Karpas-422 (cell line): ENCODE measurements around the gene STK32A. TPM values are rescaled to one million over a fixed set of nuclear protein-coding genes. Genes with fewer than 3 reads are reported as not detected.

Source experiments
- DNase-seq: peaks from one replicate; pipeline ENCODE4 v3.0.0-alpha.2; 2015
- H2AFZ ChIP-seq: fragments of 200-600 bp; sonication (generic); 2 replicates; pipeline ENCODE4 v1.6.1; 2014; ENCODE audit warnings: antibody characterized with exemption, low read length, mixed read lengths
- H3K27ac ChIP-seq: fragments of 200-600 bp; sonication (generic); 2 replicates; pipeline ENCODE4 v1.5.1; 2014; ENCODE audit warnings: mild to moderate bottlenecking, low read length, moderate library complexity
- H3K27me3 ChIP-seq: fragments of 200-600 bp; sonication (generic); 2 replicates; pipeline ENCODE4 v1.6.1; 2014; ENCODE audit warnings: low read length, mixed read lengths
- H3K36me3 ChIP-seq: fragments of 200-600 bp; sonication (generic); 2 replicates; pipeline ENCODE4 v1.6.1; 2014; ENCODE audit warnings: low read length, mixed read lengths; ENCODE audit not compliant: insufficient read depth
- H3K4me1 ChIP-seq: fragments of 200-600 bp; sonication (generic); 2 replicates; pipeline ENCODE4 v1.6.1; 2014; ENCODE audit warnings: mild to moderate bottlenecking, low read length, mixed read lengths
- H3K4me2 ChIP-seq: fragments of 200-600 bp; sonication (generic); 2 replicates; pipeline ENCODE4 v1.6.1; 2014; ENCODE audit warnings: low read length, low read depth, mild to moderate bottlenecking; ENCODE audit not compliant: poor library complexity, severe bottlenecking
- H3K4me3 ChIP-seq: fragments of 200-600 bp; sonication (generic); 2 replicates; pipeline ENCODE4 v1.5.1; 2014; ENCODE audit warnings: mild to moderate bottlenecking, antibody characterized with exemption, low read length, mixed read lengths
- H3K79me2 ChIP-seq: fragments of 200-600 bp; sonication (generic); 2 replicates; pipeline ENCODE4 v1.6.1; 2014; ENCODE audit warnings: mild to moderate bottlenecking, low read length, mixed read lengths
- H3K9ac ChIP-seq: fragments of 200-600 bp; sonication (generic); 2 replicates; pipeline ENCODE4 v1.6.0; 2014; ENCODE audit warnings: low read length
- H3K9me2 ChIP-seq: fragments of 200-600 bp; sonication (generic), shearing (Covaris generic); replicated peaks from 2 replicates; pipeline ENCODE4 v1.6.0; 2014; ENCODE audit warnings: mild to moderate bottlenecking, low read length, moderate library complexity; ENCODE audit not compliant: insufficient read depth
- H3K9me3 ChIP-seq: fragments of 300-700, 200-600 bp; sonication (generic); 2 replicates; pipeline ENCODE4 v1.6.1; 2014; ENCODE audit warnings: low read length, mixed read lengths
- H4K20me1 ChIP-seq: fragments of 200-600 bp; sonication (generic); 2 replicates; pipeline ENCODE4 v1.6.1; 2014; ENCODE audit warnings: mild to moderate bottlenecking, antibody characterized with exemption, low read length, low read depth; ENCODE audit not compliant: insufficient read depth
- small RNA-seq: library from RNA; depleted of rRNA; stranded (forward); fragments of <200 nt; gene quantifications from one replicate; pipeline ENCODE3, GENCODE V24; 2014
- total RNA-seq: library from RNA; depleted of rRNA; stranded (reverse); fragments of >200 nt; shearing (Covaris generic); gene quantifications from 2 replicates; pipeline ENCODE4 v1.2.3, GENCODE V29; 2014; ENCODE audit warnings: low replicate concordance

STK32A gene
- total RNA-seq, 1 experiment from 2014 or later, result not detected

DNA sequence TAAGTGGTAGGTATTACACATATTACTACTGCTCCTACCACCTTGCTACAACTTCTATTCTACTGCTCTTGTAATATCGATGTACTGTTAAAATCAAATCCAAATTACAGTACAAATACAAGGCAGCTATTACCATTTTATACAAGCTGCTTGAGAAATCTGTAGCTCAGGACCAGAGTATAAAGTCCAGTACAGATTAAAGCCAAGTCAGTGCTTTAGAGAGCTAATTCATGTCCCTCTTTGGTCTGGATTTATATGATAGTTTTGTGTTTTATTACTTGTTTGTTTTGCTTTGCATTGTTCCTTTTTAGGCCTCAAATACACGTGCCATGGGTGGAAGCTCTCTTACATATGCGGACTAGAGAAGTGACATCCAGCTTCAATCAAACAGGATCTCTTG is 199.2 kb downstream of the STK32A start:
- H2AFZ ChIP-seq, result no peak overlapping the region
- no peak for DNase-seq
- H3K9me2 ChIP-seq, result no peaks in the 10 kb centered on the region
- no peaks in the 10 kb centered on the region for H4K20me1 ChIP-seq
- no peaks in the 10 kb centered on the region for H3K27me3 ChIP-seq
- H3K9me3 ChIP-seq, result no peaks in the 10 kb centered on the region
- H3K27ac ChIP-seq, result no peak overlapping the region
- no peak overlapping the region for H3K9ac ChIP-seq
- H3K4me3 ChIP-seq, result no peak overlapping the region
- no peak overlapping the region for H3K4me2 ChIP-seq
- H3K79me2 ChIP-seq, result no peaks in the 10 kb centered on the region
- H3K4me1 ChIP-seq, result peaks cover 2% of the 10 kb centered on the region; the same call in 1 of the 2 replicates
- H3K36me3 ChIP-seq, result no peaks in the 10 kb centered on the region

DNA sequence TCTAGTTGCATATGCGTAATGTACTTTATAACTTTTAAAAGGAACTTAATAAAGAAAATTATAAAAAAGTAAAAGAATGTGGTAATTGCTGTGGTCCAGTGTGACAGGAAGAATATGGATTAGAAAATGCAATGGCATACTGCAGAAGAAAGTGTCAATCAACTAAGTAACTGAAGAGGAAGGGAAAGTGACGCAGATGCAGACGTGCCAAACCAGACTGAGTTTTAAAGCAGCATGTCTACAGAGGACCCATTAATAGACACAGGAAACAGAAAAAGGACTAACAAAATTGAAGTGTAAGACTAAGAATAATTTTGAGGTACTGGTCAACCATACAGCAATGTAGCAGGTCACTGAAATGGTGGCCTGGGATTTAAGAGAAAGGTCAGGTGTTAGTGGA is 201.8 kb downstream of the STK32A start:
- Histone ChIP-seq H3K79me2 (no peaks in the 10 kb centered on the region), H3K27ac (no peak overlapping the region), H3K36me3 (no peaks in the 10 kb centered on the region), H3K9ac (no peak overlapping the region), H2AFZ (no peak overlapping the region), H3K4me1 (peaks cover 2% of the 10 kb centered on the region; the same call in 1 of the 2 replicates), H3K9me3 (no peaks in the 10 kb centered on the region), H4K20me1 (no peaks in the 10 kb centered on the region), H3K9me2 (no peaks in the 10 kb centered on the region), H3K4me2 (no peak overlapping the region), H3K4me3 (no peak overlapping the region), H3K27me3 (no peaks in the 10 kb centered on the region)
- DNase-seq, result no peak

DNA sequence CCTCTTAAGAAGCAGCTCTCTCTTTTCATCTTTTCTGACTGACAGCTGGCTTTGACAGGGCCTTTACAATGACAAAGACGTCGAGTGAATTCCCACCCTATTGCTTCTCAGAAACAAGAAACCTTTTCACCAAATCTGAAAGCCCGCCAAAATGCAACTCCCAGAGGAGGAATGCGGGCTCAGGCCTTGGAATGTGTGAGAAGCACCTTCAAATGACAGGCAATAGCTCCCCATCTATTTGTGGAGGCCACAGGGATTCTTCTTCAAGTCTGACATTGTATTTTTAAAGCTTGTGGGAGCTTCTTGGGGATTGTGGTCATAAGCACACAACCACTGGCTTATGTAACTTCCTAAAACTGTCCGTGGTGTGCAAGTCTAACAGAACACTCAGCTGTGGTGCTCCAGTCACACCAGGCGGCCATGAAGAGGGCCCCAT is 202.4 kb downstream of the STK32A start:
- no peaks in the 10 kb centered on the region for H3K9me3 ChIP-seq
- H3K4me3 ChIP-seq, result no peak overlapping the region
- H3K9me2 ChIP-seq, result no peaks in the 10 kb centered on the region
- H3K79me2 ChIP-seq, result no peaks in the 10 kb centered on the region
- H3K36me3 ChIP-seq, result no peaks in the 10 kb centered on the region
- H3K27me3 ChIP-seq, result no peaks in the 10 kb centered on the region
- no peak overlapping the region for H3K27ac ChIP-seq
- no peak overlapping the region for H3K9ac ChIP-seq
- H2AFZ ChIP-seq, result no peak overlapping the region
- peaks cover 2% of the 10 kb centered on the region; the same call in 1 of the 2 replicates for H3K4me1 ChIP-seq
- H4K20me1 ChIP-seq, result no peaks in the 10 kb centered on the region
- no peak overlapping the region for H3K4me2 ChIP-seq
- DNase-seq, result no peak

Small RNA genes within 50 kb of the gene (small RNA-seq; reads per million reads assigned to genes)
- gene AC011373.1, result not detected
